ENCODE measurements around the gene MS4A13.
"Not testable (repeated sequence)": the region's sequence is repeated elsewhere in the genome, so short reads cannot be mapped to it uniquely, and the experiment has no call there.

The MS4A13 gene

GRCh38 chr11:60532383-60532782 is 17.2 kb downstream of the MS4A13 start:
- not testable (repeated sequence) for DNase-seq

- not testable (repeated sequence) for DNase-seq
Observed at GRCh38 chr11:60538627-60539026, 23.4 kb downstream of the MS4A13 start.

GRCh38 chr11:60544077-60544476 is 28.9 kb downstream of the MS4A13 start:
- DNase-seq: no peak

- DNase-seq: no peak
Observed at GRCh38 chr11:60561254-60561653, 46.1 kb downstream of the MS4A13 start.

GRCh38 chr11:60563553-60564235 is 48.5 kb downstream of the MS4A13 start:
- no peak for DNase-seq

GRCh38 chr11:60566776-60567175 is 51.6 kb downstream of the MS4A13 start:
- DNase-seq: no peak

- DNase-seq: no peak
Observed at GRCh38 chr11:60570970-60571369, 55.8 kb downstream of the MS4A13 start.

GRCh38 chr11:60589611-60590010 is 74.4 kb downstream of the MS4A13 start:
- no peak for DNase-seq
